H1 (cell line): ENCODE data around the gene NFASC. TPM values are rescaled to one million over a fixed set of nuclear protein-coding genes. Genes with fewer than 3 reads are reported as not detected.
A peak's percentile ranks its signal among the peaks of the same experiment; 100 is the strongest.

ENCODE experiments used
- CTCF ChIA-PET: fragments of 300-600 bp; sonication (Branson Sonifier 250); formaldehyde crosslinking; loops from one replicate; lab custom pipeline; 2021; ENCODE audit not compliant: partially characterized antibody; lab: Charles Lee
- POLR2A ChIA-PET: fragments of 300-600 bp; sonication (Branson Sonifier 250); formaldehyde crosslinking; loops from one replicate; lab custom pipeline; 2021; ENCODE audit warnings: inconsistent platforms; ENCODE audit not compliant: partially characterized antibody; lab: Charles Lee
- DNase-seq, 2 experiments: peaks; one replicate each; pipeline versions ENCODE4 v3.0.0 to v3.0.0-alpha.2; 2010 to 2022; ENCODE audit warnings: low spot score in 2 of 2, low read depth in 1 of 2, mixed read lengths in 1 of 2
- FAIRE-seq: peaks from 2 replicates; lab custom pipeline; 2011; peaks lifted over from hg19 to GRCh38; lab: Jason Lieb, UNC
- H2AFZ ChIP-seq: 2 replicates; pipeline ENCODE4 v1.8.1; 2012; ENCODE audit warnings: low read length, inconsistent platforms
- H2AK5ac ChIP-seq: 2 replicates; pipeline ENCODE4 v1.6.1; 2013; ENCODE audit warnings: low read depth, low read length
- H2BK120ac ChIP-seq: replicated peaks from 2 replicates; pipeline ENCODE3; 2013; ENCODE audit warnings: low read depth, low read length, inconsistent platforms
- H2BK12ac ChIP-seq: 2 replicates; pipeline ENCODE4 v1.6.1; 2013; ENCODE audit warnings: low read depth, low read length
- H2BK15ac ChIP-seq: 2 replicates; pipeline ENCODE4 v1.6.1; 2013; ENCODE audit warnings: low read length
- H2BK20ac ChIP-seq: 2 replicates; pipeline ENCODE4 v1.6.1; 2013; ENCODE audit warnings: low read length
- H2BK5ac ChIP-seq: 2 replicates; pipeline ENCODE4 v1.6.1; 2013; ENCODE audit warnings: low read depth, low read length
- H3K14ac ChIP-seq: 2 replicates; pipeline ENCODE4 v1.6.1; 2013; ENCODE audit warnings: inconsistent platforms; ENCODE audit not compliant: insufficient read length
- H3K18ac ChIP-seq: 2 replicates; pipeline ENCODE4 v1.6.1; 2013; ENCODE audit warnings: low read length; ENCODE audit errors: extremely low read depth
- H3K23ac ChIP-seq: 2 replicates; pipeline ENCODE4 v1.6.1; 2013; ENCODE audit warnings: inconsistent platforms; ENCODE audit not compliant: insufficient read length
- H3K23me2 ChIP-seq: 2 replicates; pipeline ENCODE4 v1.6.1; 2013; ENCODE audit warnings: low read depth, low read length
- H3K27ac ChIP-seq: 2 replicates; pipeline ENCODE4 v1.6.1; 2011; ENCODE audit warnings: low read depth, low read length, inconsistent platforms
- H3K27me3 ChIP-seq, 4 experiments: replicated peaks in 1 of 4; 1 replicate in 1 of 4; 2 replicates in 3 of 4; pipeline versions ENCODE4 v1.6.1 to v1.8.1; 2011 to 2013; ENCODE audit warnings: low read length in 3 of 4, mild to moderate bottlenecking in 3 of 4, inconsistent platforms in 2 of 4, mixed read lengths in 2 of 4, moderate library complexity in 1 of 4; ENCODE audit not compliant: control insufficient read depth in 3 of 4, insufficient read depth in 3 of 4; ENCODE audit errors: extremely low read depth in 1 of 4
- H3K36me3 ChIP-seq, 4 experiments: 2 replicates each; pipeline versions ENCODE4 v1.6.1 to v1.8.1; 2011 to 2013; ENCODE audit warnings: mild to moderate bottlenecking in 4 of 4, low read length in 3 of 4, moderate library complexity in 2 of 4, control low read depth in 1 of 4, inconsistent platforms in 1 of 4; ENCODE audit not compliant: insufficient read depth in 4 of 4, control insufficient read depth in 2 of 4
- H3K4ac ChIP-seq: replicated peaks from 2 replicates; pipeline ENCODE3; 2013; ENCODE audit warnings: low read length, low read depth, mixed read lengths, inconsistent platforms; ENCODE audit not compliant: insufficient read length
- H3K4me1 ChIP-seq, 4 experiments: replicated peaks in 1 of 4; 1 replicate in 1 of 4; 2 replicates in 3 of 4; pipeline versions ENCODE4 v1.6.1 to v1.8.1; 2011 to 2013; ENCODE audit warnings: low read length in 3 of 4, inconsistent platforms in 2 of 4, mixed read lengths in 1 of 4; ENCODE audit not compliant: insufficient read depth in 4 of 4, control insufficient read depth in 3 of 4
- H3K4me2 ChIP-seq, 2 experiments: 2 replicates each; pipeline versions ENCODE4 v1.6.1 to v1.8.1; 2011 to 2013; ENCODE audit warnings: low read depth in 2 of 2, low read length in 2 of 2, control low read depth in 1 of 2, inconsistent platforms in 1 of 2, mild to moderate bottlenecking in 1 of 2; ENCODE audit not compliant: insufficient read depth in 1 of 2
- H3K4me3 ChIP-seq, 4 experiments: fragments of 200-600, 300-600 bp in 1 of 4; sonication (generic), shearing (Covaris generic), sonication (Bioruptor Twin) in 1 of 4; 2 replicates each; pipeline versions ENCODE4 v1.5.1 to v1.8.1; 2011 to 2016; ENCODE audit warnings: low read length in 4 of 4, low read depth in 3 of 4, control low read depth in 2 of 4, inconsistent platforms in 2 of 4, mild to moderate bottlenecking in 2 of 4, mixed read lengths in 1 of 4, moderate library complexity in 1 of 4; ENCODE audit not compliant: insufficient read depth in 2 of 4; ENCODE audit errors: extremely low read depth in 1 of 4
- H3K56ac ChIP-seq: replicated peaks from 2 replicates; pipeline ENCODE3; 2013; ENCODE audit warnings: low read depth, mild to moderate bottlenecking, mixed read lengths, low read length, inconsistent platforms; ENCODE audit not compliant: insufficient read length
- H3K79me1 ChIP-seq: 2 replicates; pipeline ENCODE4 v1.6.1; 2013; ENCODE audit warnings: low read depth, low read length, control low read depth
- H3K79me2 ChIP-seq, 2 experiments: 2 replicates each; pipeline versions ENCODE4 v1.6.1 to v1.8.1; 2012 to 2013; ENCODE audit warnings: low read length in 2 of 2, mild to moderate bottlenecking in 2 of 2, inconsistent platforms in 1 of 2; ENCODE audit not compliant: insufficient read depth in 2 of 2, control insufficient read depth in 1 of 2
- H3K9ac ChIP-seq, 4 experiments: replicated peaks in 1 of 4; 1 replicate in 1 of 4; 2 replicates in 3 of 4; pipeline versions ENCODE4 v1.6.1 to v1.8.1; 2011 to 2013; ENCODE audit warnings: low read depth in 3 of 4, low read length in 3 of 4, control low read depth in 2 of 4, mild to moderate bottlenecking in 2 of 4, moderate library complexity in 2 of 4, inconsistent platforms in 1 of 4; ENCODE audit errors: extremely low read depth in 1 of 4
- H3K9me3 ChIP-seq, 2 experiments: 2 replicates each; pipeline versions ENCODE4 v1.6.1 to v1.8.1; 2012 to 2013; ENCODE audit warnings: mild to moderate bottlenecking in 2 of 2, moderate library complexity in 2 of 2, control low read depth in 1 of 2, inconsistent platforms in 1 of 2, low read depth in 1 of 2, low read length in 1 of 2, mixed read lengths in 1 of 2; ENCODE audit not compliant: insufficient read depth in 2 of 2
- H4K20me1 ChIP-seq, 2 experiments: replicated peaks in 1 of 2; 2 replicates each; pipeline versions ENCODE3 to v1.8.1; 2011 to 2013; ENCODE audit warnings: inconsistent platforms in 2 of 2, low read length in 2 of 2, mild to moderate bottlenecking in 1 of 2; ENCODE audit not compliant: insufficient read depth in 2 of 2, control insufficient read depth in 1 of 2
- H4K5ac ChIP-seq: 2 replicates; pipeline ENCODE4 v1.6.1; 2013; ENCODE audit warnings: low read length, low read depth, mixed read lengths, inconsistent platforms; ENCODE audit not compliant: insufficient read length
- H4K8ac ChIP-seq: 2 replicates; pipeline ENCODE4 v1.8.0; 2013; ENCODE audit warnings: mild to moderate bottlenecking, moderate library complexity, low read length, inconsistent platforms; ENCODE audit not compliant: insufficient read depth; ENCODE audit errors: extremely low read depth
- H4K91ac ChIP-seq: replicated peaks from 2 replicates; pipeline ENCODE3; 2013; ENCODE audit warnings: low read length, mixed read lengths, inconsistent platforms; ENCODE audit not compliant: insufficient read length
- BCL11A ChIP-seq, 2 experiments: IDR thresholded peaks; one replicate each; pipeline ENCODE4 v1.6.1; 2011; ENCODE audit warnings: low read depth in 2 of 2, low read length in 2 of 2, mild to moderate bottlenecking in 2 of 2
- GABPA ChIP-seq: IDR thresholded peaks from 2 replicates; pipeline ENCODE4 v1.6.1; 2011; ENCODE audit warnings: mild to moderate bottlenecking, low read length, moderate library complexity, borderline replicate concordance; ENCODE audit not compliant: insufficient read depth
- MAX ChIP-seq: IDR thresholded peaks from 2 replicates; pipeline ENCODE4 v1.6.1; 2012; ENCODE audit warnings: inconsistent platforms
- RAD21 ChIP-seq, 2 experiments: IDR thresholded peaks in 1 of 2; conservative IDR thresholded peaks in 1 of 2; 2 replicates each; pipeline ENCODE4 v1.6.1; 2011; ENCODE audit warnings: low read depth in 2 of 2, low read length in 2 of 2, improper control_type of control experiment in 1 of 2, inconsistent platforms in 1 of 2, mild to moderate bottlenecking in 1 of 2, moderate library complexity in 1 of 2
- RBBP5 ChIP-seq: IDR thresholded peaks from 2 replicates; pipeline ENCODE4 v1.7.1; 2012; ENCODE audit warnings: low read depth, mild to moderate bottlenecking, inconsistent platforms, low read length, moderate library complexity, borderline replicate concordance
- RFX5 ChIP-seq: IDR thresholded peaks from 2 replicates; pipeline ENCODE4 v1.6.1; 2011; ENCODE audit warnings: low read depth, low read length, improper control_type of control experiment, borderline replicate concordance
- RXRA ChIP-seq: IDR thresholded peaks from 2 replicates; pipeline ENCODE4 v1.6.1; 2011; ENCODE audit warnings: low read depth, mild to moderate bottlenecking, low read length, moderate library complexity; ENCODE audit not compliant: insufficient read depth
- YY1 ChIP-seq: IDR thresholded peaks from 2 replicates; pipeline ENCODE4 v1.6.1; 2011; ENCODE audit warnings: low read depth, mild to moderate bottlenecking, low read length
- WGBS, 2 experiments: shearing (Covaris generic) in 1 of 2; methylation state at CpG; one replicate each; pipeline versions ENCODE4 v1.1.6 to v1.1.7; 2013 to 2015; ENCODE audit warnings: low lambda C conversion rate in 2 of 2, mixed read lengths in 2 of 2, inconsistent platforms in 1 of 2, low coverage in 1 of 2, missing lambda C conversion rate in 1 of 2; ENCODE audit not compliant: insufficient replicate concordance in 2 of 2, insufficient coverage in 1 of 2, insufficient read length in 1 of 2; ENCODE audit errors: extremely low coverage in 1 of 2, missing lambda C conversion rate in 1 of 2; 5-methylcytosine and 5-hydroxymethylcytosine counted together
- polyA plus RNA-seq, 7 experiments: library from polyadenylated mRNA; depleted of rRNA in 3 of 7; stranded (reverse) in 5 of 7; unstranded in 2 of 7; fragments of >200 nt in 5 of 7; fragments of 200-250 nt in 2 of 7; gene quantifications; 1 replicate in 5 of 7; 2 replicates in 1 of 7; 4 replicates in 1 of 7; pipeline versions ENCODE4 v1.2.1 to v1.2.3, GENCODE V29; 2011 to 2013; ENCODE audit warnings: missing spikeins in 2 of 7, mixed read lengths in 2 of 7
- total RNA-seq: library from RNA; stranded (reverse); fragmentation: NEBNext Ultra II Directional; extraction: Animal tissue kit (Norgen Biotek cat#: 25700); gene quantifications from 2 replicates; pipeline ENCODE4 v1.2.1, GENCODE V29; 2021
- TF ChIP-seq, protein P1 (sequence below), 3 experiments: IDR thresholded peaks; 1 replicate in 2 of 3; 2 replicates in 1 of 3; pipeline versions ENCODE4 v1.5.1 to v1.6.1; 2011; ENCODE audit warnings: low read length in 3 of 3, mild to moderate bottlenecking in 3 of 3, inconsistent platforms in 2 of 3, low read depth in 1 of 3, moderate library complexity in 1 of 3; ENCODE audit not compliant: insufficient read depth in 1 of 3; ENCODE audit errors: control extremely low read depth in 1 of 3

NFASC gene
- total and polyA plus RNA-seq, 2 of the 8 experiments (the other 6 are each of a cell fraction or from before 2014, with no cell fraction given): 5.0 to 15.2 TPM

DNA sequence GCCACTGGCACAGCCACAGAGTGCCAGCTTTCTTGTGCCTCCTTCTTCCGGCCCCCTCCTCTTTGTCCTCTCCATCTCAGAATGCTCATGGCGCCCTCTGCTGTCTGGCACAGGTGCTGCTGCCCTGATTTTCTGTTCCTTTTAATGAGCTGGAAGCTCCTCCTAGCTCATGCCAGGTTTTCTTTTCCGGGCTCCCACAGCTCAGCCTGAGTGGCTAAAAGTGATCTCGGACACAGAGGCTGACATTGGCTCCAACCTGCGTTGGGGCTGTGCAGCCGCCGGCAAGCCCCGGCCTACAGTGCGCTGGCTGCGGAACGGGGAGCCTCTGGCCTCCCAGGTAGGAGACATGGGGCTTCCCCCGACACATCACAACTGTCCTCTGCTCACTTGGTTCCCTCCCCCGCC lies 191.0 kb downstream of the NFASC start:
- Histone ChIP-seq H2BK5ac (no peak overlapping the region), H3K23me2 (no peaks in the 10 kb centered on the region), H4K20me1 (peaks cover 0 to 1% of the 10 kb centered on the region in 2 experiments), H3K79me1 (no peaks in the 10 kb centered on the region), H3K36me3 (no peaks in the 10 kb centered on the region), H4K91ac (no peak overlapping the region), H3K4me2 (peak overlapping the region in 1 of 2 experiments; percentile 19; a peak in 1 of 4 replicates), H2AK5ac (no peak overlapping the region), H2BK20ac (no peak overlapping the region), H3K79me2 (no peaks in the 10 kb centered on the region), H3K27ac (no peak overlapping the region), H3K4me3 (no peak overlapping the region), H2BK15ac (0 out of 2 replicates have a peak overlapping the region, but pooled peaks have one; percentile 29), H3K56ac (no peak overlapping the region), H3K9ac (peak overlapping the region in 1 of 4 experiments; percentile 8; a peak in 3 of 7 replicates), H3K18ac (no peak overlapping the region; the same call in 1 of the 2 replicates), H3K23ac (no peak overlapping the region), H2AFZ (peak overlapping the region; percentile 62; the same call in 1 of the 2 replicates), H3K14ac (no peak overlapping the region), H3K4me1 (peaks cover 0 to 4% (median 2%) of the 10 kb centered on the region in 4 experiments; a peak in 4 of 7 replicates), H3K27me3 (no peaks in the 10 kb centered on the region), H3K9me3 (no peaks in the 10 kb centered on the region), H3K4ac (no peak overlapping the region), H4K5ac (no peak overlapping the region), H2BK12ac (no peak overlapping the region; the same call in 1 of the 2 replicates), H2BK120ac (no peak overlapping the region), H4K8ac (peak overlapping the region; percentile 60; the same call in 1 of the 2 replicates)
- FAIRE-seq (peak; percentile 85), DNase-seq (peak; percentile 67 to 99)
- POLR2A ChIA-PET: interaction anchor here (0.8 to 2.5 kb wide), 6 partner anchors 21 to 292 kb away, joined by 3 to 6 read pairs (median 3); no protein-coding TSS in a partner anchor
- CTCF ChIA-PET: interaction anchor here (0.6 to 38.9 kb wide), 65 partner anchors 11 to 524 kb away, joined by 3 to 1336 read pairs (median 5); partner anchors contain the start of genes CNTN2, NUAK2, RBBP5 and TMCC2
- WGBS, 2 experiments: 41% methylated on average over 12 of the region's 13 CpGs; no CpG with 5 or more reads in 1 of the 2 experiments
- TF ChIP-seq RFX5 (no peak), MAX (peak; percentile 38; the same call in 1 of the 2 replicates), BCL11A (IDR thresholded peaks at IDR 0.05; ENCODE audit: low read depth in 2 of 2, low read length in 2 of 2) (no peak), YY1 (0 out of 2 replicates have a peak, but pooled peaks have one; percentile 71), RXRA (no peak), RBBP5 (no peak), RAD21 (IDR thresholded peaks at IDR 0.05 in 1 of 2, conservative IDR thresholded peaks at IDR 0.05 in 1 of 2; ENCODE audit: low read depth in 2 of 2, low read length in 2 of 2) (peak; percentile 94 to 98), GABPA (0 out of 2 replicates have a peak, but pooled peaks have one; percentile 12)
- TF ChIP-seq, protein P1, sequence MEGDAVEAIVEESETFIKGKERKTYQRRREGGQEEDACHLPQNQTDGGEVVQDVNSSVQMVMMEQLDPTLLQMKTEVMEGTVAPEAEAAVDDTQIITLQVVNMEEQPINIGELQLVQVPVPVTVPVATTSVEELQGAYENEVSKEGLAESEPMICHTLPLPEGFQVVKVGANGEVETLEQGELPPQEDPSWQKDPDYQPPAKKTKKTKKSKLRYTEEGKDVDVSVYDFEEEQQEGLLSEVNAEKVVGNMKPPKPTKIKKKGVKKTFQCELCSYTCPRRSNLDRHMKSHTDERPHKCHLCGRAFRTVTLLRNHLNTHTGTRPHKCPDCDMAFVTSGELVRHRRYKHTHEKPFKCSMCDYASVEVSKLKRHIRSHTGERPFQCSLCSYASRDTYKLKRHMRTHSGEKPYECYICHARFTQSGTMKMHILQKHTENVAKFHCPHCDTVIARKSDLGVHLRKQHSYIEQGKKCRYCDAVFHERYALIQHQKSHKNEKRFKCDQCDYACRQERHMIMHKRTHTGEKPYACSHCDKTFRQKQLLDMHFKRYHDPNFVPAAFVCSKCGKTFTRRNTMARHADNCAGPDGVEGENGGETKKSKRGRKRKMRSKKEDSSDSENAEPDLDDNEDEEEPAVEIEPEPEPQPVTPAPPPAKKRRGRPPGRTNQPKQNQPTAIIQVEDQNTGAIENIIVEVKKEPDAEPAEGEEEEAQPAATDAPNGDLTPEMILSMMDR (IDR thresholded peaks at IDR 0.05; ENCODE audit: control extremely low read depth in 1 of 3, insufficient read depth in 1 of 3, low read depth in 1 of 3, low read length in 3 of 3): peak; percentile 84 to 96 (median 95)
